DND-41 (cell line): ENCODE data around the gene DYNLRB1.

Experiments used
- ATAC-seq: fragments of 200-7000 bp; cut with Tn5 transposase; 3 replicates; pipeline ENCODE4 v1.9.1; 2021; ENCODE audit warnings: low read depth; ENCODE audit not compliant: insufficient read depth
- DNase-seq: peaks from one replicate; pipeline ENCODE4 v3.0.0-alpha.2; 2020
- H2AFZ ChIP-seq: 2 replicates; pipeline ENCODE4 v1.6.0; 2012; ENCODE audit warnings: low read depth, low read length
- H3K27ac ChIP-seq: 2 replicates; pipeline ENCODE4 v1.5.1; 2012; ENCODE audit warnings: low read length, inconsistent platforms
- H3K27me3 ChIP-seq: fragments of 200-600 bp; sonication (generic); 2 replicates; pipeline ENCODE4 v1.6.0; 2012; ENCODE audit warnings: low read length, mild to moderate bottlenecking, inconsistent platforms; ENCODE audit not compliant: insufficient read depth, poor library complexity
- H3K36me3 ChIP-seq: 2 replicates; pipeline ENCODE4 v1.5.1; 2012; ENCODE audit warnings: low read length, inconsistent platforms; ENCODE audit not compliant: insufficient read depth
- H3K4me1 ChIP-seq: 2 replicates; pipeline ENCODE4 v1.5.1; 2012; ENCODE audit warnings: mild to moderate bottlenecking, low read length; ENCODE audit not compliant: insufficient read depth
- H3K4me2 ChIP-seq: 2 replicates; pipeline ENCODE4 v1.6.0; 2012; ENCODE audit warnings: mild to moderate bottlenecking, moderate library complexity, low read length, inconsistent platforms; ENCODE audit not compliant: insufficient read depth
- H3K4me3 ChIP-seq, 2 experiments: fragments of 200-600 bp in 1 of 2; shearing (Covaris generic) in 1 of 2; 2 replicates each; pipeline ENCODE4 v1.5.1; 2012 to 2016; ENCODE audit warnings: inconsistent platforms in 2 of 2, low read length in 2 of 2, mild to moderate bottlenecking in 2 of 2, low read depth in 1 of 2, moderate library complexity in 1 of 2
- H3K79me2 ChIP-seq: 2 replicates; pipeline ENCODE4 v1.6.0; 2012; ENCODE audit warnings: low read length, inconsistent platforms; ENCODE audit not compliant: insufficient read depth
- H3K9ac ChIP-seq: 2 replicates; pipeline ENCODE4 v1.6.0; 2012; ENCODE audit warnings: low read depth, mild to moderate bottlenecking, inconsistent platforms, low read length, moderate library complexity
- H3K9me3 ChIP-seq: 2 replicates; pipeline ENCODE4 v1.5.1; 2012; ENCODE audit warnings: low read length, moderate library complexity, mild to moderate bottlenecking, inconsistent platforms; ENCODE audit not compliant: insufficient read depth, severe bottlenecking
- H4K20me1 ChIP-seq: 2 replicates; pipeline ENCODE4 v1.6.0; 2012; ENCODE audit warnings: low read length; ENCODE audit not compliant: insufficient read depth
- EZH2 ChIP-seq: IDR thresholded peaks from 3 replicates; pipeline ENCODE4 v1.6.1; 2012; ENCODE audit warnings: borderline replicate concordance, low read depth, mild to moderate bottlenecking, moderate library complexity, low read length, inconsistent platforms; ENCODE audit not compliant: severe bottlenecking
- TF ChIP-seq, protein P1 (sequence below): IDR thresholded peaks from 2 replicates; pipeline ENCODE4 v1.5.1; 2012; ENCODE audit warnings: borderline replicate concordance, low read length, moderate library complexity, mild to moderate bottlenecking; ENCODE audit not compliant: poor library complexity, severe bottlenecking; ENCODE audit errors: extremely low read depth

DYNLRB1 gene

DNA sequence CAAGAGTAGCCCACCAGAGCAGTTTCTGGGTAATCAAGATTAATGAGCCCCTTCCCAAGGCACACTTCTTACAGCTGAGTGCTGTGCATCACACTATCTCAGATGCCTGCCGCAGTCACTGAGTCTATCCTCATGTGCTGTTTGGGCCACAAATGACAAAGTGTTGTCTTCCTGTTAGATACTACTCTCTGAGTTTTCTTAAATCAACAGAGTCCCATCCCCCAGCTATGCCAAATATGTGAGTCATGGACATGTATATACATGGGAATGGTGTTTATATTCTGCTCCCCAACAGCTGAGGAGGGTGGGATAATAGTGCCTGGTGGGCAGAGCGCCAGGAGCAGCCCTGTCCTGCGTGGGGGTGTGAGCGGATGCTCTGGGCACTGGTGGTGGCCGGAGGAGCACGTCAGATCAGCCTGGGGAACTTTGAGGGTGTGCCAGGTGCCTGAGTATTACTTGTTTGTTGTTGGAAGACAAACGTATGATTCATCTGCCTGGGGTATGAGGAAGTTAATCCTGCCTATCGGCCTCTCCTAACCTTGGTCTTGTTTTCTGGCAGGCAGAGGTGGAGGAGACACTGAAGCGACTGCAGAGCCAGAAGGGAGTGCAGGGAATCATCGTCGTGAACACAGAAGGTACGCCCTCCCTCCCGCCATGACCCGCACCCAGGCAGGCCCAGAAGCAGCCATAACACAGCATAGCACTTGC is 9.6 kb downstream of the DYNLRB1 start:
- no peak for TF ChIP-seq EZH2
- TF ChIP-seq, protein P1, sequence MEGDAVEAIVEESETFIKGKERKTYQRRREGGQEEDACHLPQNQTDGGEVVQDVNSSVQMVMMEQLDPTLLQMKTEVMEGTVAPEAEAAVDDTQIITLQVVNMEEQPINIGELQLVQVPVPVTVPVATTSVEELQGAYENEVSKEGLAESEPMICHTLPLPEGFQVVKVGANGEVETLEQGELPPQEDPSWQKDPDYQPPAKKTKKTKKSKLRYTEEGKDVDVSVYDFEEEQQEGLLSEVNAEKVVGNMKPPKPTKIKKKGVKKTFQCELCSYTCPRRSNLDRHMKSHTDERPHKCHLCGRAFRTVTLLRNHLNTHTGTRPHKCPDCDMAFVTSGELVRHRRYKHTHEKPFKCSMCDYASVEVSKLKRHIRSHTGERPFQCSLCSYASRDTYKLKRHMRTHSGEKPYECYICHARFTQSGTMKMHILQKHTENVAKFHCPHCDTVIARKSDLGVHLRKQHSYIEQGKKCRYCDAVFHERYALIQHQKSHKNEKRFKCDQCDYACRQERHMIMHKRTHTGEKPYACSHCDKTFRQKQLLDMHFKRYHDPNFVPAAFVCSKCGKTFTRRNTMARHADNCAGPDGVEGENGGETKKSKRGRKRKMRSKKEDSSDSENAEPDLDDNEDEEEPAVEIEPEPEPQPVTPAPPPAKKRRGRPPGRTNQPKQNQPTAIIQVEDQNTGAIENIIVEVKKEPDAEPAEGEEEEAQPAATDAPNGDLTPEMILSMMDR = no peak
- Histone ChIP-seq H3K36me3 (peaks cover 76% of the 10 kb centered on the region), H3K27ac (no peak overlapping the region), H3K9ac (no peak overlapping the region), H4K20me1 (peaks cover 49% of the 10 kb centered on the region), H3K27me3 (no peaks in the 10 kb centered on the region), H2AFZ (no peak overlapping the region), H3K4me2 (no peak overlapping the region), H3K9me3 (no peaks in the 10 kb centered on the region), H3K4me1 (no peaks in the 10 kb centered on the region), H3K79me2 (peaks cover 70% of the 10 kb centered on the region), H3K4me3 (no peak overlapping the region)
- ATAC-seq = no peak
- DNase-seq = no peak

GRCh38 chr20:34526466-34526865 is 10.2 kb downstream of the DYNLRB1 start:
- TF ChIP-seq EZH2 = no peak
- TF ChIP-seq, protein P1 = no peak
- no peak for ATAC-seq
- peaks cover 82% of the 10 kb centered on the region for H3K36me3 ChIP-seq
- no peak overlapping the region for H3K9ac ChIP-seq
- H3K4me3 ChIP-seq = no peak overlapping the region
- H3K79me2 ChIP-seq = peaks cover 68% of the 10 kb centered on the region
- no peaks in the 10 kb centered on the region for H3K27me3 ChIP-seq
- H2AFZ ChIP-seq = no peak overlapping the region
- no peak for DNase-seq
- no peak overlapping the region for H3K27ac ChIP-seq
- H3K4me1 ChIP-seq = no peaks in the 10 kb centered on the region
- no peaks in the 10 kb centered on the region for H3K9me3 ChIP-seq
- H4K20me1 ChIP-seq = peaks cover 48% of the 10 kb centered on the region
- no peak overlapping the region for H3K4me2 ChIP-seq

- Histone ChIP-seq H3K4me3 (no peak overlapping the region), H3K9ac (no peak overlapping the region), H3K36me3 (peaks cover 84% of the 10 kb centered on the region)
Observed at GRCh38 chr20:34527016-34527415, 10.8 kb downstream of the DYNLRB1 start.

More at GRCh38 chr20:34527016-34527415, 10.8 kb downstream of the DYNLRB1 start:
- TF ChIP-seq EZH2 = no peak
- TF ChIP-seq, protein P1 = no peak
- Histone ChIP-seq H3K9me3 (no peaks in the 10 kb centered on the region), H3K4me1 (no peaks in the 10 kb centered on the region), H4K20me1 (peaks cover 48% of the 10 kb centered on the region), H3K27me3 (no peaks in the 10 kb centered on the region), H3K79me2 (peaks cover 68% of the 10 kb centered on the region), H3K4me2 (no peak overlapping the region), H2AFZ (no peak overlapping the region), H3K27ac (no peak overlapping the region)
- no peak for ATAC-seq
- DNase-seq = no peak
